22Rv1 (cell line): ENCODE data around the gene SPRR3.

Experiments
- ZFX ChIP-seq: fragments of 450-650 bp; IDR thresholded peaks from 2 replicates; pipeline ENCODE4 v1.6.1; 2017; ENCODE audit warnings: antibody characterized with exemption, borderline replicate concordance
- TF ChIP-seq, protein P1 (sequence below): fragments of 450-650 bp; IDR thresholded peaks from 2 replicates; pipeline ENCODE4 v1.5.1; 2017; ENCODE audit warnings: mild to moderate bottlenecking

- TF ChIP-seq, protein P1, sequence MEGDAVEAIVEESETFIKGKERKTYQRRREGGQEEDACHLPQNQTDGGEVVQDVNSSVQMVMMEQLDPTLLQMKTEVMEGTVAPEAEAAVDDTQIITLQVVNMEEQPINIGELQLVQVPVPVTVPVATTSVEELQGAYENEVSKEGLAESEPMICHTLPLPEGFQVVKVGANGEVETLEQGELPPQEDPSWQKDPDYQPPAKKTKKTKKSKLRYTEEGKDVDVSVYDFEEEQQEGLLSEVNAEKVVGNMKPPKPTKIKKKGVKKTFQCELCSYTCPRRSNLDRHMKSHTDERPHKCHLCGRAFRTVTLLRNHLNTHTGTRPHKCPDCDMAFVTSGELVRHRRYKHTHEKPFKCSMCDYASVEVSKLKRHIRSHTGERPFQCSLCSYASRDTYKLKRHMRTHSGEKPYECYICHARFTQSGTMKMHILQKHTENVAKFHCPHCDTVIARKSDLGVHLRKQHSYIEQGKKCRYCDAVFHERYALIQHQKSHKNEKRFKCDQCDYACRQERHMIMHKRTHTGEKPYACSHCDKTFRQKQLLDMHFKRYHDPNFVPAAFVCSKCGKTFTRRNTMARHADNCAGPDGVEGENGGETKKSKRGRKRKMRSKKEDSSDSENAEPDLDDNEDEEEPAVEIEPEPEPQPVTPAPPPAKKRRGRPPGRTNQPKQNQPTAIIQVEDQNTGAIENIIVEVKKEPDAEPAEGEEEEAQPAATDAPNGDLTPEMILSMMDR, result no peak
- no peak for TF ChIP-seq ZFX
These were observed 37.0 kb upstream of the SPRR3 start for GRCh38 chr1:152964536-152964935.
